Measurements from ENCODE around the gene SPATA20. TPM values are rescaled to one million over a fixed set of nuclear protein-coding genes. Genes with fewer than 3 reads are reported as not detected.

Gene SPATA20
- total and polyA plus RNA-seq, 2 of the 13 experiments (the other 11 are each of a cell fraction or from before 2014, with no cell fraction given), result 36.1 to 64.8 TPM

- ATAC-seq, result no peak
- BruUV-seq (replicated peaks), result no TSS peak
These were observed 35.9 kb upstream of the SPATA20 start for GRCh38 chr17:50511058-50511457.

More at GRCh38 chr17:50511058-50511457, 35.9 kb upstream of the SPATA20 start:
- intact Hi-C loops (cut with micrococcal nuclease; ENCODE audit: unreplicated experiment), result no loop called here
- in situ Hi-C loops (cut with HindIII; ENCODE audit: extremely low pct_ligation_motif_present, low pct_unique_long_range_greater_than_20kb), result no loop called here
- ChIA-PET CTCF (ENCODE audit: low intra/inter-chr PET ratio, low total read pairs) (no interaction called here), POLR2A (interaction anchor here (1.7 kb wide), 1 partner anchor 31 kb away, joined by 4 read pairs; no protein-coding TSS in a partner anchor)
- no peak overlapping the region for H3K27ac ChIP-seq (ENCODE audit: extremely low read length, insufficient read depth, low read length)
- 13% methylated on average over 3 of the region's 3 CpGs for WGBS (ENCODE audit: low lambda C conversion rate)
- DNase-seq (ENCODE audit: low spot score) (no peak), FAIRE-seq (no peak)
- no peak overlapping the region for H3K9ac ChIP-seq (ENCODE audit: insufficient read depth, low read depth, low read length)
- H3K9me3 ChIP-seq (ENCODE audit: low read length), result no peaks in the 10 kb centered on the region
- no peak overlapping the region for H2AFZ ChIP-seq (ENCODE audit: low read length)
- no peaks in the 10 kb centered on the region for H3K36me3 ChIP-seq (replicated peaks in 1 of 2; ENCODE audit: control insufficient read depth in 1 of 2, insufficient read depth in 2 of 2, low read length in 2 of 2)
- H3K4me3 ChIP-seq (replicated peaks in 1 of 3; ENCODE audit: insufficient read depth in 1 of 3, low read depth in 2 of 3, low read length in 3 of 3), result no peak overlapping the region
- peaks cover 42% of the 10 kb centered on the region for H3K4me1 ChIP-seq (ENCODE audit: insufficient read depth, low read length)
- no peak overlapping the region for H3K4me2 ChIP-seq (ENCODE audit: low read depth, low read length)
- no peaks in the 10 kb centered on the region for H4K20me1 ChIP-seq (ENCODE audit: insufficient read depth, low read length)
- TF ChIP-seq ZSCAN21 (CRISPR knock-in tag; IDR thresholded peaks at IDR 0.05; ENCODE audit: borderline replicate concordance) (no peak), ZFP37 (CRISPR knock-in tag; IDR thresholded peaks at IDR 0.05; ENCODE audit: borderline replicate concordance) (no peak), ZMAT5 (CRISPR knock-in tag; IDR thresholded peaks at IDR 0.05; ENCODE audit: borderline replicate concordance, low read depth) (no peak), POGZ (CRISPR knock-in tag; IDR thresholded peaks at IDR 0.05) (no peak), ZNF337 (CRISPR knock-in tag; IDR thresholded peaks at IDR 0.05; ENCODE audit: borderline replicate concordance, low read depth) (no peak), ZNF589 (CRISPR knock-in tag; conservative IDR thresholded peaks at IDR 0.05) (no peak), ZBED4 (CRISPR knock-in tag; IDR thresholded peaks at IDR 0.05; ENCODE audit: borderline replicate concordance) (no peak), AGO1 (IDR thresholded peaks at IDR 0.05; ENCODE audit: low read depth, low read length, poor library complexity, severe bottlenecking) (no peak), SNRNP70 (IDR thresholded peaks at IDR 0.05; ENCODE audit: low read depth, low read length) (no peak), HNRNPLL (IDR thresholded peaks at IDR 0.05; ENCODE audit: low read depth, low read length, poor library complexity, severe bottlenecking) (no peak)
- no peaks in the 10 kb centered on the region for H3K79me2 ChIP-seq (ENCODE audit: insufficient read depth, low read length)
- peaks cover 0 to 8% of the 10 kb centered on the region in 2 experiments; a peak in 1 of 5 replicates for H3K27me3 ChIP-seq (ENCODE audit: control insufficient read depth in 1 of 2, insufficient read depth in 2 of 2, low read length in 2 of 2)

Data from HepG2 (cell line).